GM12892 (cell line): ENCODE measurements around the gene TMEM229A.

Source experiments
- POLR2A ChIP-seq: IDR thresholded peaks from 2 replicates; pipeline ENCODE4 v1.6.1; 2011; ENCODE audit warnings: low read depth, low read length, control low read depth
- POLR2AphosphoS5 ChIP-seq: IDR thresholded peaks from 2 replicates; pipeline ENCODE4 v1.6.1; 2011; ENCODE audit warnings: low read depth, low read length, control low read depth
- TAF1 ChIP-seq: IDR thresholded peaks from 2 replicates; pipeline ENCODE4 v1.6.1; 2011; ENCODE audit warnings: low read depth, mild to moderate bottlenecking, control low read depth, low read length, borderline replicate concordance

DNA sequence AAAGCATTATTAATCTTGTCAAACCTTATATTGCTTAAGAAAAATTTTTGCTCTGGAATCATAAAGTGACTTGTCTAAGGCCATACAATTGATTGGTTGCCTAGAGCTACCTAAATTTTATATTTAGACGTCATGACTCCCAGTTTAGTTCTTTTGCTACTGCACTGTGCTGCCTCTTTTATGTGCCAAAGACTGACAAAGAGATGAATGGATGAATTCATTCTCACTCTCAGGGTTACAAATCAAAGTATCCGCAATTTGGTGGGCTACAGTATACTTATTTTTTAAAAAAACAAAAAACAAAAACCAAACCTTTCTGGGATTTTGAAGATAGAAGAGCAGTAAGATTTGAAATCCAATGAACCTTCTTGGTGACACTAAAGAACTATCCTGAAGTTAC, 27.7 kb upstream of the TMEM229A start:
- TF ChIP-seq POLR2A (no peak), POLR2AphosphoS5 (no peak), TAF1 (no peak)
